GM18907 (cell line): Measurements from ENCODE around the gene UBAC2.
A peak's percentile ranks its signal among the peaks of the same experiment; 100 is the strongest.

Source experiments
- ATAC-seq: cut with Tn5 transposase; IDR thresholded peaks from one replicate; pipeline ENCODE4 v1.9.1; 2021; ENCODE audit warnings: mild to moderate bottlenecking, moderate library complexity; ENCODE audit not compliant: unreplicated experiment

The UBAC2 gene

GRCh38 chr13:99329477-99329876, 128.8 kb downstream of the UBAC2 start:
- no peak for ATAC-seq

DNA sequence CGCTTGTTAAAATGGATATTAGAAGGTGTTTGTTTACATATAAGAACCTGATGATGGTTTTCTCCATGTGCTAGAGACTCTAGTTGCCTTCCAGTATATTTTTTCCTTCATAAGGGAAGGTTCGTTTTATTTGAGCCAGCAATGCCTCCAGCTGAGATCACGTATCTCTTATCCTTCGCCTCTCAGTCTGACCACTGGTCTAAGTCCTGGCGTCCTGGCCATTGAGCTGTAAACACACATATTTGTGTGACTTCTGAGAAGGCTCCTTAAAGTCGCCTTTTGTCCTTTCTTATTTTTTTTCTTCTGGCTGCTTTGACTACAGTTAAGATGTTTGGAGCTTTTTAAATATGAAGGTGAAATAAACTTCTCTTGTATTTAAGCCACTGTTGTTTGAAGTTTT, 130.3 kb downstream of the UBAC2 start:
- ATAC-seq: no peak

GRCh38 chr13:99331881-99332293, 131.2 kb downstream of the UBAC2 start:
- ATAC-seq: peak; percentile 86

GRCh38 chr13:99332456-99332855, 131.8 kb downstream of the UBAC2 start:
- ATAC-seq: peak; percentile 7

DNA sequence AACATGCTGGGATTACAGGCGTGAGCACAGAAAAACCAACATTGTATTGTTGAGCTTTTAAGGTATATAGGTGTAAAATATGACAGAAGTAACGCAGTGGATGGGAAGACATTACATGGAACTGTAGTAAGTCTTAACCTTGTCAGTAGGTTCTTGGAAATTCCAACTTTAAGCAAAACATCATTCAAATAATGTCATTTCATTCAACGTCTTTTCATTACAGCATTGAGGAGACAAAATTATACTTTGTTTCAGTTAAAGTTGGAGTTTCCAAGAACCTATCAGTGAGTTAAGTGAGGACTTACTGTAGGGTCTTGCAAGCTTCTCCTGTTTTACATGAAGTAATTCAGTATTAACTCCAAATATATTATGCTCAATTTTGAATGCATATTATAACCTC, 133.6 kb downstream of the UBAC2 start:
- ATAC-seq: no peak

DNA sequence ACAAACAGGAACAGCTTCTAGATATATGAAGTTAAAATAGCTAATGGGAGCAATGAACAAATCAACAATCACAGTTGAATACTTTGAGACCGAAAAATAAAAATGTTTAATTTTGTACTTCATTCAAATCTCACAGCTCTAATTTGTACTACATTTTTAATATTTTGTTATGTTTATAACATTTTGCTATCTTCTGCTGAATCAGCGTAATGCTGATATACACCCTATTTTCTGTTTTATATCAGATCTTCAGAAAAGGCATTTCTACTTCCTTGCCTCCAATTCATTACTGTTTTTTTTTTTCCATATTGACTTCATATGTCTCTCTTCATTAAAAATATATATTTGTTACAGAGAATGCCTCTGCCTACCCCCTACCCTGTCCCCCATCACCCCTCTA, 134.4 kb downstream of the UBAC2 start:
- no peak for ATAC-seq

DNA sequence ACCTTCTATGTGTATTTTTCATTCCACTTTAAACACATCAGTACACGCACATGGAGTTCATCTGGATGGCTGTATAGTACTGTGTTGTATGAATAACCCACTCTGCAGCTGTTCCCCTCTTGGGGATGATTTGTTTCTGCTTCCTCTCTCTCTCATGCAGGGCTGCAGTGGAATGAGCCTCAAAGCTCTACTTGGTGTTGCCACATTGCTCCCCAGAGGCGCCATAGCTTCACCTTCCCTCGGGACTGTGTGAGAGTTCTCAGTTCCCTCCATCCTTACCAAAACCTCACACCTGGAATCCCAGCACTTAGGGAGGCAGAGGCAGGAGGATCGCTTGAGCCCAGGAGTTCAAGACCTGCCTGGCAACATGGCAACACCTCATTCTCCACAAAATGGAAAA, 134.9 kb downstream of the UBAC2 start:
- ATAC-seq: peak; percentile 79

GRCh38 chr13:99339230-99339721, 138.6 kb downstream of the UBAC2 start:
- ATAC-seq: no peak

DNA sequence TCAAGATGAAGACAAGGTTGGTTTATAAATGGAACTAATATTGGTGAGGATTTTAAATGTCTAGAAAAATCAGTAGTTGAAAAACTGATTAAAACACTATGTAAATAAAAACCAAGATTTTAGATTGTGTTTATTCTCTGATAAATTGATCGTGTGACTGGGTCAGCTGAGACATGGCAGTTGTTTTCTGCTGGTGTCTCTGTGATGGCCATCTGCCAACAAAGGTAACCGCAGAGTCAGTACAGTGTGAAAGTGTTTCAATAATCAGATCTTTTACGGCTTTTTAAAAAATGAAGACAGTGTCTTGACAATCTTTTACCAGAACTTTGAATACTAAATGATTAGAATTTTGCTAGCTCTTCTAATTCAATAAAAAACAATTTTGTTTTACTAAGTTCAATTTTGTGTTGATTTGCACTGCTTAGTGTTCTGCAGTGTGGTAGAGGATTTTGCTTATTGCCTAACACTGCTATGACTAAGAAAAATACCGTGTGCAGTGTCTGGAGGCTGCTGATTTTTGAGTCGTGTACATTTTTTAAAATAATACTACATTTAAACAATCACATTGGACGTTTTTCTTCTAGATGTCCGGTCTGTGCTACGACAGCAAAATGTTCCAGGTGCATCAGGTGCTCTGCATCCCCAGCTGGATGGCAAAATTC, 139.2 kb downstream of the UBAC2 start:
- ATAC-seq: no peak

GRCh38 chr13:99340638-99341037, 140.0 kb downstream of the UBAC2 start:
- no peak for ATAC-seq

DNA sequence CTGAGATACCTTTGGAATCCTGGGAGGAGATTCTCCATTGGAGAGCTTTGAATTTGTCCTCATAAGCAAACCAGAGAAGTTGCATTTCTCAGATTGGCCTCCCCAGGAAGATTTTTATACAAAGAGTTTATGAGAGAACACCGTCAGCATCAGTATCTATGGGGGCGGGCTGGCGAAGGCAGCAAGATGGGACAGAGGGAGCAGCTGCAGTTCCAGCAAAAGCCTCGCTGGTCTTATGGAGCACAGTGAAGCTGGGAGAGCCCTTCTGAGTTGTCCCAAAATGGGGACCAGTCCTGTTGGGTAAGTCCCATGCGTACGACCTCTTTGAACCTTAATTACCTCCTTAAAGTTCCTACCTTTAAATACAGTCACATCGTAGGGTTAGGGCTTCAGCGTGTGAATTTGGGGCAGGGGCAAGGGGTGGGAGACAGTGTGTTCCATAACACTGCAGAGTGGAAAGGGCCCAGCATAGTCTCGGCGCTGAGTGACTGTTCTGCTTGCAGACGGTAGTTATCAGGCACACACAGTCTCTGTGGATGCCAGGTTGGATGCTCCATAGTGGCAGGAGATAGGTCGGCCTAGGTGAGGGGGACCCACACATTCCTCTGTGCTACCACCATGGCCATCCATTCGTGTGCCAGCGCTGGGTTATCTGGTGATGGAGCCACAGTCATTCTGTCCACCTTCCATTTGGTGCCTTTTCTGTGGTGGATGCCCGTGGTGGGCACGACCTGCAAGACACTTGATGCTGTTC, 141.5 kb downstream of the UBAC2 start:
- ATAC-seq: no peak

- no peak for ATAC-seq
Measured at GRCh38 chr13:99342723-99343315, 142.2 kb downstream of the UBAC2 start.

GRCh38 chr13:99344610-99345208, 144.1 kb downstream of the UBAC2 start:
- no peak for ATAC-seq

DNA sequence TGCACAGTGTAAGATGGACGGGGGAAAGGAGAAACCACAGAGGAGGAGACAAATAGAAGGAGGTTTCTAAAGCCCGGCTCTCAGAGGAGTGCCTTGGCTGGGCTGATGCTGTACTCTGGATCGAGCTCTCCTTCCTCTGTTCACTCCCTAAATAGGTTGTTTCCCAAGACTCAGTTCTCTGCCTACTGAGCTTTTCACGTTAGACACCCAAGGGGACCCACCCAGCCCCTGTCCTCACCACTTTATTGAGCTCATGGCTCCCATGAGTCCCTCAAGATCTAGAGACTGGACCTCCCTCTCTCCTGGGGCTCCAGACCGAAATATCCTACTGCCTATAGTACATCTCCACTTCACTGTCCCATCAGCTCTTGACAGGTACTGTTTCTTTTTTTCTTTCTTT, 144.7 kb downstream of the UBAC2 start:
- no peak for ATAC-seq

DNA sequence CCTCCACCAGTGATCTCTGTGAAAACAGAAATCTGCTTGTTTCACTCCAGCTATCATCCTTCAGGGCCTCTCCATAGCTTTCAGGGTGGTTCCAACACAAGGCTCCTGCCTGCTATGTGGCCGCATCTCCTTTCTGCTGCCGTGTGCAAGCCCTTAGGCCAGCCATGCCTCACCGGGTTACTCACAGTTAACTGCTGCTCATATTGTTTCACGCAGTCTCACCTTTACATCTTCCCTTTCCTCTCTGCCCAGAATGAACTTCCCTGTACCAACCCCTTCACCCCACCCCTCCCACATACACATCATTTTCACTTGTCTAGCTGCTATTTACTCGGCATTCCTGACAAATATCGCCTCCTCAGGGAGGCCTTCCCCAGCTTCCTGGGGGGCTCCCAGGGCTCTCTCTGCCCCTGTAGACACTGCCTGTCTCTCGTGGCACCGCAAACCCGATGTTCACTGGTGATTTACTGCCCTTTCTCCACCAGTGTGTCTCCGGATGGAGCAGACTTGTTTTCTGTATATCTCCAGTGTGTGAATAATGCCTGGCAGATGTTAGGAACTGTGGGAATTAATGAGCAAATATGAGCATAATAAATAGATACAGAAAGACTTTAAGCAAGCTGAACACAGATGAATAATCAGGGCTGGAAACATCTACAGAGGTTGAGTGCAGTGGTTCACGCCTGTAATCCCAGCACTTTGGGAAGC, 145.8 kb downstream of the UBAC2 start:
- no peak for ATAC-seq

DNA sequence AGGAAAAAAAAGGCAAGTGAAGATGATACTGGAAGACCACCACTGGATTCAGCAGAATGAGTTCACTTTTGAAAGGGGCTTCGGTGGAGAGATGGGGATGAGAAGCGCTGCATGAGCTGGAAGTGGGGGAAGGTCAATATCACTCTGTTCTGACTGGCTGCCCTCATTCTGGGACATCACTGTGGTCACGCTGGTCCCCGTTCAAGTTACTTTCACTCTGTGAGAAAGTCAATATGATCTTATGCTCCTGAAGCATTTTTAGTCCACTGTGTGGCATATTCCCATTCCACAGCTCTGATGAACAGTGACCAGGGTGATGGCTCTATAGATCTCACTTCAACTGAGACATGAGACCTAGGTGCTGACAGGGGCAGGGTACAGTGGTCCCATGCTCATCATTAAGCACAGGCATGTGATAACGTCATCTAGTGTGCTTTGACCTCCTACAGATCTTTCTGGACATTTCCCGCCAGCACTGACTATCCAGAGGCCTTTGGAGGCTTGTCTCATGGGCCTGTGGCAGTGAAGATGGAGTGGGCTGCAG, 146.8 kb downstream of the UBAC2 start:
- peak; percentile 17 for ATAC-seq

DNA sequence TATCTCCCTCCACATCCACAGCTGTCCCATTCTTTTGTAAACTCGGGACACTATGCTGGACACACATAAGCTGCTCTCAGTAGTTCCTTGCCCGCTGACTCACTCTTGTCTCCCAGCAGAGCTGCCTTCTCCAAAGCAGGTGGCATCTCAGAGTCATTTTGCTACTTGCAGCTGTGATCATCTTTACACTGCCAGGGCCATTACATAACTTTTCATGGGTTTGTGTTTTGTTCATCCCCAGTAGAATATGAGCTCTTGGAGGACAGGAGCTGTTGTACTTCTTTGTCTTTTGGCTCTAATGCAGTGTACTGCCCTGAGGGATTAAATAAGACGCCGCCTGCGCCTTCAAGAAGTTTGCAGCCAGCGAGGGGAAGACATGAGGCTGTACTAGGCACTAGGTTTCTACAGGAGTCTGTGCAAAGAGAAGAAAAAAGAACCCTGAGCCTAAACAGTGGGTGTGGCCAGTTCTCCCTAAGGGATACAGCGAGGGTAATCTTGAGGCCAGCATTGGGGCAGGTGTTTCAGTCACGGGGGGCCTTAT, 147.3 kb downstream of the UBAC2 start:
- peak; percentile 66 for ATAC-seq

DNA sequence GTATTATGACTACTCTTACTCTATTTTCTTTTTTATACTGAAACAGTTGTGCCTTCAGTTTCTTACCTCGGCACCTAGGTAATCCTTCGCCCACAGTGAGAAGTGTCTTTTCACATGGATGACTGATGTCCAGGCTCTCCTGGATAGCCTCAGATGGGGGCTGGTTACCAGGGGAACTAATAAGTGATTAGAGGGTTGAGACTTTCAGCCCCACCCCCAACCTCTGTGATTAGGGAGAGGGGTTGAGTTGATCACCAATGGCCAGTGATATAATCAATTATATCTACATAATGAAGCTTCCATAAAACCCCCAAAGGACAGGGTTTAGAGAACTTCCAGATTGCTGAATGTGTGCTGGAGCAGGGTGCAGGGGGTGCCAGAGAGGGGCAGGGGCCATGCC, 149.5 kb downstream of the UBAC2 start:
- ATAC-seq: no peak

DNA sequence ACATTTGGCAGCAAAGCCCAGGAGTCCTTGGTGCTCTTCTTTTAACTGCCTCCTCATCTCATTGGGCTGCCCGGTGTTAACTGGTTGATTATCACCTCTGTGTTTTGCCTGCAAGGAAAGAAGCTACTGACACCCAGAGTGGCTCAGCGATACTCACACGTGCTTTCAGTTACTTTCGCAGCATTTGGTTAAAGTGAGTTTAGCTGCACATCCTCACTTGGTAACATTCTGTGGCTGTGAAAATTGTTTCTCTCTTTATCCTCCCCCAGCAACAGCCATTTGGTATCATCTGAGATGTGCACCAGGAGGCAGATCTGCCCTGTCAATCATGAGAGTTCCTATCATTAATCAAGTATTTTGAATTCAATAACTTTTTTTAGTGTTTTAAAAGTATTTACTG, 151.1 kb downstream of the UBAC2 start:
- no peak for ATAC-seq
